ENCODE measurements around the gene AOC2. TPM values are rescaled to one million over a fixed set of nuclear protein-coding genes. Genes with fewer than 3 reads are reported as not detected.

The AOC2 gene
- total and polyA plus RNA-seq, 2 of the 13 experiments (the other 11 are each of a cell fraction or from before 2014, with no cell fraction given) = 1.2 to 3.3 TPM

- TF ChIP-seq ARID4A (CRISPR knock-in tag; IDR thresholded peaks at IDR 0.05; ENCODE audit: borderline replicate concordance) (peak; percentile 78), MIER2 (CRISPR knock-in tag; IDR thresholded peaks at IDR 0.05) (no peak; the same call in 1 of the 2 replicates), HOXA3 (CRISPR knock-in tag; IDR thresholded peaks at IDR 0.05) (peak; percentile 69), MLXIP (CRISPR knock-in tag; IDR thresholded peaks at IDR 0.05; ENCODE audit: borderline replicate concordance) (no peak), ZNF333 (CRISPR knock-in tag; IDR thresholded peaks at IDR 0.05; ENCODE audit: borderline replicate concordance) (no peak), KLF12 (CRISPR knock-in tag; IDR thresholded peaks at IDR 0.05; ENCODE audit: borderline replicate concordance) (no peak), ZNF878 (CRISPR knock-in tag; IDR thresholded peaks at IDR 0.05) (no peak), ZNF335 (CRISPR knock-in tag; IDR thresholded peaks at IDR 0.05) (0 out of 2 replicates have a peak, but pooled peaks have one; percentile 56)
- TF ChIP-seq, protein P1, sequence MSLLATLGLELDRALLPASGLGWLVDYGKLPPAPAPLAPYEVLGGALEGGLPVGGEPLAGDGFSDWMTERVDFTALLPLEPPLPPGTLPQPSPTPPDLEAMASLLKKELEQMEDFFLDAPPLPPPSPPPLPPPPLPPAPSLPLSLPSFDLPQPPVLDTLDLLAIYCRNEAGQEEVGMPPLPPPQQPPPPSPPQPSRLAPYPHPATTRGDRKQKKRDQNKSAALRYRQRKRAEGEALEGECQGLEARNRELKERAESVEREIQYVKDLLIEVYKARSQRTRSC (CRISPR knock-in tag; IDR thresholded peaks at IDR 0.05; ENCODE audit: low read depth) = no peak
- TF ChIP-seq, protein P2, sequence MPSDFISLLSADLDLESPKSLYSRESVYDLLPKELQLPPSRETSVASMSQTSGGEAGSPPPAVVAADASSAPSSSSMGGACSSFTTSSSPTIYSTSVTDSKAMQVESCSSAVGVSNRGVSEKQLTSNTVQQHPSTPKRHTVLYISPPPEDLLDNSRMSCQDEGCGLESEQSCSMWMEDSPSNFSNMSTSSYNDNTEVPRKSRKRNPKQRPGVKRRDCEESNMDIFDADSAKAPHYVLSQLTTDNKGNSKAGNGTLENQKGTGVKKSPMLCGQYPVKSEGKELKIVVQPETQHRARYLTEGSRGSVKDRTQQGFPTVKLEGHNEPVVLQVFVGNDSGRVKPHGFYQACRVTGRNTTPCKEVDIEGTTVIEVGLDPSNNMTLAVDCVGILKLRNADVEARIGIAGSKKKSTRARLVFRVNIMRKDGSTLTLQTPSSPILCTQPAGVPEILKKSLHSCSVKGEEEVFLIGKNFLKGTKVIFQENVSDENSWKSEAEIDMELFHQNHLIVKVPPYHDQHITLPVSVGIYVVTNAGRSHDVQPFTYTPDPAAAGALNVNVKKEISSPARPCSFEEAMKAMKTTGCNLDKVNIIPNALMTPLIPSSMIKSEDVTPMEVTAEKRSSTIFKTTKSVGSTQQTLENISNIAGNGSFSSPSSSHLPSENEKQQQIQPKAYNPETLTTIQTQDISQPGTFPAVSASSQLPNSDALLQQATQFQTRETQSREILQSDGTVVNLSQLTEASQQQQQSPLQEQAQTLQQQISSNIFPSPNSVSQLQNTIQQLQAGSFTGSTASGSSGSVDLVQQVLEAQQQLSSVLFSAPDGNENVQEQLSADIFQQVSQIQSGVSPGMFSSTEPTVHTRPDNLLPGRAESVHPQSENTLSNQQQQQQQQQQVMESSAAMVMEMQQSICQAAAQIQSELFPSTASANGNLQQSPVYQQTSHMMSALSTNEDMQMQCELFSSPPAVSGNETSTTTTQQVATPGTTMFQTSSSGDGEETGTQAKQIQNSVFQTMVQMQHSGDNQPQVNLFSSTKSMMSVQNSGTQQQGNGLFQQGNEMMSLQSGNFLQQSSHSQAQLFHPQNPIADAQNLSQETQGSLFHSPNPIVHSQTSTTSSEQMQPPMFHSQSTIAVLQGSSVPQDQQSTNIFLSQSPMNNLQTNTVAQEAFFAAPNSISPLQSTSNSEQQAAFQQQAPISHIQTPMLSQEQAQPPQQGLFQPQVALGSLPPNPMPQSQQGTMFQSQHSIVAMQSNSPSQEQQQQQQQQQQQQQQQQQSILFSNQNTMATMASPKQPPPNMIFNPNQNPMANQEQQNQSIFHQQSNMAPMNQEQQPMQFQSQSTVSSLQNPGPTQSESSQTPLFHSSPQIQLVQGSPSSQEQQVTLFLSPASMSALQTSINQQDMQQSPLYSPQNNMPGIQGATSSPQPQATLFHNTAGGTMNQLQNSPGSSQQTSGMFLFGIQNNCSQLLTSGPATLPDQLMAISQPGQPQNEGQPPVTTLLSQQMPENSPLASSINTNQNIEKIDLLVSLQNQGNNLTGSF (CRISPR knock-in tag; IDR thresholded peaks at IDR 0.05) = peak; percentile 62; the same call in 1 of the 2 replicates
- TF ChIP-seq, protein P3, sequence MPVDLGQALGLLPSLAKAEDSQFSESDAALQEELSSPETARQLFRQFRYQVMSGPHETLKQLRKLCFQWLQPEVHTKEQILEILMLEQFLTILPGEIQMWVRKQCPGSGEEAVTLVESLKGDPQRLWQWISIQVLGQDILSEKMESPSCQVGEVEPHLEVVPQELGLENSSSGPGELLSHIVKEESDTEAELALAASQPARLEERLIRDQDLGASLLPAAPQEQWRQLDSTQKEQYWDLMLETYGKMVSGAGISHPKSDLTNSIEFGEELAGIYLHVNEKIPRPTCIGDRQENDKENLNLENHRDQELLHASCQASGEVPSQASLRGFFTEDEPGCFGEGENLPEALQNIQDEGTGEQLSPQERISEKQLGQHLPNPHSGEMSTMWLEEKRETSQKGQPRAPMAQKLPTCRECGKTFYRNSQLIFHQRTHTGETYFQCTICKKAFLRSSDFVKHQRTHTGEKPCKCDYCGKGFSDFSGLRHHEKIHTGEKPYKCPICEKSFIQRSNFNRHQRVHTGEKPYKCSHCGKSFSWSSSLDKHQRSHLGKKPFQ (CRISPR knock-in tag; IDR thresholded peaks at IDR 0.05; ENCODE audit: insufficient replicate concordance) = peak; percentile 68
Observed at GRCh38 chr17:42853968-42854790, 9.8 kb downstream of the AOC2 start (continued).

Measured in HepG2 (cell line).